Stimulated activated CD8-positive, alpha-beta memory T cell treated with anti-CD3 and anti-CD28 coated beads, Interleukin-4, amount 100 ng/mL, for 4 hours (primary cell): ENCODE data around the gene BLNK.

Source experiments
- DNase-seq, 2 donors: peaks; one replicate each; pipeline ENCODE4 v3.0.0-alpha.2; 2020; ENCODE audit warnings: low read depth in 2 of 2, low spot score in 1 of 2

BLNK gene

DNA sequence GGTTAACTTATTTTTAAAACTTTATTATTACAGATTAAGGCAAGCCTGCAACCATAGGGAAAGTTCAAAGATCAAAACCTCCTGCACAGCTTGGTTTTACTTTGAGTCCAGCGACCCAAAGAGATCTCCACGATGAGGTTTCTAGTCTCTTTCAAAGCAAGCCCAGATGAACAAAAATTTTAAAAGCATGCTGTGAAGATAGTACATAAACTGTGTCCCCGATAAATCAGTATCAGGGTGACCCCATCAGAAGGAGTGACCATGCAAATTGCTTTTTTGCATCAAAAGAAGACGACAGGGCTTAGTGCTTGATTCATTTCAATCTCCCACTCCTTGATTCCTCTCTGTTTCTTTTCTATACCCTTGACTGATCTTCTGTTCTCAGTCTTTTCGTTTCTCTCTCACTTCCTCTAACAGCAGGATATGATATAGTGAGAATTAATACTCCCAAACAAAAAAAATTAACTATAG, 16.8 kb upstream of the BLNK start:
- no peak for DNase-seq

- DNase-seq, result no peak
These were observed 16.2 kb upstream of the BLNK start for GRCh38 chr10:96287392-96288105.

GRCh38 chr10:96285331-96285752, 14.0 kb upstream of the BLNK start:
- no peak for DNase-seq

DNA sequence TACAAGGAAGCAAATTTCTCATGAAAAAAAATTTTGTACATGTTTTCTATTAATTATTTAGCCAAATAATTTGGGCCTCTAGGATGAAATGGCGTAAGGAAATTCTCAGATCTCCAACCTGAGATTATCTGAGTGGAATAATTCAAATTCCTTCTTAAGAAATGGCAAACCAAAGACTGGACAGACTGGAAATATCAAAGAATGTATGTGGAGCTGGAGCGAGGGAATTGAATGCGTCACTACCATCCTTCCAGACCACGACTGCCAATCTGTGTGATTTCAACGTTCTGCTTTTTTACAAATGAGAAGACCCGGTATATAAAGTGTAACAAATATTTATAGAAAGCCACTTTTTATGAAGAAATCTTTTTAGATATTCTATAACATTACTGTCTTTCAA, 12.4 kb upstream of the BLNK start:
- DNase-seq, result no peak

DNA sequence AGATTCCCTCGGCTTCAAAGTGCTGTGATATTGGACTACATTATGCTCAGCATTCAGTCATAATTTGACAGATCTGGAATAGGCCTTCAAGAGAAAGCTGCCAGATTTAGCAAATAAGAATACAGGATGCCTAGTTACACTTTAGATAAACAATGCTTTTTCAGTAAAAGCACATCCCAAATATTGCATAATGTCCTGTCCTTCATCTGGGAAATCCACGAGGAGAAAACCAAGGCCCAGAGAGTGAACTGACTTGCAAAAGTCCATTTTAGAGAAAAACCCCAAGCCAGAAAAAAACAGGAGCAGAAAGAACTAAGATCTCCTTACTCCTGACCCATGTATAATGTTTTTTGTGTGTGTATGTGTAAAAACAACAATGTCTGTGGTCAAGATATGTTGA, 12.0 kb upstream of the BLNK start:
- no peak for DNase-seq

GRCh38 chr10:96281444-96282029, 10.2 kb upstream of the BLNK start:
- no peak for DNase-seq

DNA sequence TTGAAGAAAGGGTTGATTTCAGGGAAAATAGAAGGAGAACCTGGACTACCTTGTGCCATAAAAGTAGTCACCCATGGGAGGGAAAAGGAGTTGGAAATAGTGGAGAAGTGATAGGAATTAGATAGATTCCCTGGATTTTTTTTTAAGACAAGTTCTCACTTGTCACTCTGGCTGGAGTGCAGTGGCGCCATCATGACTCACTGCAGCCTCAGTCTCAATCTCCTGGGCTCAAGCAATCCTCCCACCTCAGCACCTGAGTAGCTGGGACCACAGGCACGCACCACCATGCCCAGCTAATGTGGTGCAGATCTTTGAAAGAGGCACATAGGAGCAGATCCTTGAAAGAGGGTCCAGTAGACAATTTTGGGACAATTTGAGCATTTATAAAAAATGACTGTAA, 9.5 kb upstream of the BLNK start:
- DNase-seq, result no peak

DNA sequence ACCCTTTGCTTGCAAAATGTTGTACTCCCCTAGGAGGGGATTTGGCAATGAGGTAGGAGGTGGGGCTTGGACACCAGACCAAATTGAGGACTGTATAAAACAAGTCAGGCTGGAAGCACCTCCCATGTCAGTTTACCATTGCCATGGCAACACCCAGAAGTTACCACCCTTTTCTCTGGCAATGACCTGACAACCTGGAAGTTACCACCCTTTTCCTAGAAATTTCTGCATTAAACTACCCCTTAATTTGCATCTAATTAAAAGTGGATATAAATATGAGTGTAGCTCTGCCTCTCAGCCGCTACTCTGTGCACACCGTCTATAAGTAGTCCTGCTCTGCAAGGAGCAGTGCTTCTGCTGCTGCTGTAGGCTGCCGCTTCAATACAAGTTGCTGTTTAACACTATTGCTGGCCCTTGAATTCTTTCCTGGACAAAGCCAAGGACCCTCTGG, 7.8 kb upstream of the BLNK start:
- DNase-seq, result no peak

DNA sequence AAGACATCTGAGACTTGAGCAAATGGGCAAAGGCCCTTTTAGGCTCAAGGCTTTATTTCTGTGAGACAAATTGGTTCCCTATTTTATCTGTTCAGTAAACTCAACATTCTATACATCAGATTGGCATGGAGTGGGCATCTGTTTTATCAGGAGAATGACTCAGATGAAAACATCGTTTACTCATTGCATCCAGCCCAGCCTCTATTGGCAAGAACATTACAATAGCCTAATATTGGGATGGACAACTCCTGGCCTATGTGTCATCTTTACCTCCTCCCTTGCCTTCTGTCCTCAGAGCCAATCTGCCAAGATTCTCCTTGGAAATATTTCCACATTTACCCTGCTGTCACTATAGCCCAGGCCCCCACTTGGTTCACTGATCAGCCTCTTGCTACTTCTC, 5.5 kb upstream of the BLNK start:
- no peak for DNase-seq

GRCh38 chr10:96276426-96276825, 5.1 kb upstream of the BLNK start:
- no peak for DNase-seq

GRCh38 chr10:96275685-96276418, 4.5 kb upstream of the BLNK start:
- DNase-seq, result no peak

GRCh38 chr10:96272316-96273280, 1.2 kb upstream of the BLNK start:
- no peak for DNase-seq

- DNase-seq, result no peak
These were observed 798 bp downstream of the BLNK start for GRCh38 chr10:96270571-96270970.

DNA sequence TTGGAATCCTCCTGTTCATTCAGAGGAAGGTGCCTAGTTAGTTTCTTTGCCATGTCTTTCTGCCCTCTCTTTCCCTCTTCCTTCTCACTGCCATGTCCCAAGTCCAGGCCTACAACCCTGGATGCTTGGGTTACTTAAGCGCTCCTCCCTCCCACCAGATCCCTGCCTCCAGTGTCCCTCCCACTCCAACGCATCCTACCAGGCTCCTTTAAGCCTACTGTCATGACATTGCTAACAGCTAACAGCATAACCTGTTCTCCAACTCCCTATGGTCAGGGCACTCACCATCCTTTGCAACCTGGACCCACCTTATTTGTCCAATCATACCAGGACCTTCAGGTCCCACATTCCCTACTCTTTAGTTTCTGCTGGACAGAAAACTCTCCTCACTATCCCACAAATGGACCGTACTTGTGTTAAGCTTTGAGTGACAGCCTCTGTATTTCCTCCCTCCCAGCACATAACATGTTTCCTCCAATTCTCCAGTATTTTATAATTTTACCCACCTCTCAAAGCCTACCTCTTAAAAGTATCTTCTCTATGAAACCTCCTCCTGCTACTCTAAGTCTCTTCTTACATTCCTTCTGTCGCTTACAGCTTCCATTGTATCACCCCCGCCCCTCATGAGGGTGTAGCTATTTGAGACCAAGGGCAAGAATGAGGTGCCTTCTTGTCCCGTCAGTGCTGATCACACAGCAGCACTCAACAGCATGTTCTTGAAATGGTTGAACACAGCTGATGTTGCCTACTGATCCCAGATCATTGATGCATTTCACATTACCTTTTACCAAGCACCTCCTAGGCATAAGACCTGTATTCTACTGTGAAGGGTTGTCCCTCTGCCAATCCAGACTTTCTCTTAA, 1.7 kb downstream of the BLNK start:
- DNase-seq, result no peak

DNA sequence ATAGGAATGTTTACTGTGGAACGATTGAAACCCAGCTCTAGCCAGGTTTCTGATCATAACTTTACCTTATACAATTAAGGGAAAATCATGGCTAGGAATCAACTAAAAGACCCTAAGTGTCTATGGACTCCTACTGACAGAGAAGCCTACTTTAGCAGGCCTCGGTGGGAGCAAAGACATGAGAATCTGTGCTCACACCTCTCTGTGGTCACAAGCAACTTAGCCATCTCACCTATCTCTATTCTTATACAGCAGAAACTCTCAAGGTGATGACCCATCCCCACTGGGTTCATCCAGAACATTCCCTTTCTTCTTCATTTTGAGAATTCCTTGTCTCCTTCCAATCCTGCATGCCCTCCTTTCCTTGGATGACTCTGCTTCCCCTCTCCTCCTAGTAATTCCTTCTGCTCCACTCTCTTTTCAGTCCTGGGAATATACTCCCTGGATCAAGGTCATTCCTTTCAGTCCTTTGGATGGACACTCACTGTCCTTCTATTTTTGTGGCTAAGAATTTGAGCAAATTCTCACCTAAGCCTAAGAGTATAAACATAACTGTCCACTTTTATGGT, 2.9 kb downstream of the BLNK start:
- DNase-seq, result no peak

- DNase-seq, result no peak
These were observed 4.1 kb downstream of the BLNK start for GRCh38 chr10:96267234-96267705.

GRCh38 chr10:96266118-96266770, 5.1 kb downstream of the BLNK start:
- DNase-seq, result no peak

- DNase-seq, result no peak
These were observed 6.4 kb downstream of the BLNK start for GRCh38 chr10:96264938-96265337.

GRCh38 chr10:96263669-96264068, 7.7 kb downstream of the BLNK start:
- DNase-seq, result no peak
